Caco-2 (cell line): ENCODE measurements around the gene OR13J1. TPM values are rescaled to one million over a fixed set of nuclear protein-coding genes. Genes with fewer than 3 reads are reported as not detected.

ENCODE experiments used
- BruUV-seq: library from RNA; stranded (reverse); fragments of 400-500 nt; replicated peaks from 2 replicates; lab custom pipeline; 2021; lab: Mats Ljungman, UMichigan
- CTCF ChIA-PET: fragments of 300-600 bp; sonication (Branson Sonifier 250); formaldehyde crosslinking; loops from one replicate; lab custom pipeline; 2022; ENCODE audit warnings: antibody characterized with exemption; lab: Charles Lee
- POLR2A ChIA-PET: fragments of 300-600 bp; sonication (Branson Sonifier 250); formaldehyde crosslinking; loops from one replicate; lab custom pipeline; 2022; ENCODE audit warnings: antibody characterized with exemption; lab: Charles Lee
- DNase-seq, 2 experiments: peaks; one replicate each; pipeline versions ENCODE4 v3.0.0 to v3.0.0-alpha.2; 2020 to 2022
- H3K27me3 ChIP-seq: replicated peaks from 2 replicates; pipeline ENCODE4 v1.6.0; 2011; ENCODE audit warnings: low read length; ENCODE audit not compliant: control insufficient read depth, insufficient read depth
- H3K36me3 ChIP-seq: 2 replicates; pipeline ENCODE4 v1.5.1; 2011; ENCODE audit warnings: low read length; ENCODE audit not compliant: control insufficient read depth, insufficient read depth
- H3K4me1 ChIP-seq: fragments of 250-450 bp; sonication (Bioruptor Pico); 2 replicates; pipeline ENCODE4 v1.5.1; 2020; ENCODE audit warnings: mild to moderate bottlenecking
- H3K4me3 ChIP-seq: 2 replicates; pipeline ENCODE4 v1.5.1; 2011; ENCODE audit warnings: low read depth, mild to moderate bottlenecking, control low read depth, low read length
- H3K9me3 ChIP-seq: fragments of 250-450 bp; sonication (Bioruptor Pico); 2 replicates; pipeline ENCODE4 v1.5.1; 2020; ENCODE audit warnings: mild to moderate bottlenecking, moderate library complexity
- H3K27ac Mint-ChIP-seq: one replicate; pipeline ENCODE4 v1.8.0; 2022; ENCODE audit warnings: mixed read lengths; ENCODE audit not compliant: unreplicated experiment
- H3K27me3 Mint-ChIP-seq: one replicate; pipeline ENCODE4 v1.8.0; 2022; ENCODE audit warnings: mixed read lengths; ENCODE audit not compliant: insufficient read depth, unreplicated experiment
- H3K36me3 Mint-ChIP-seq: one replicate; pipeline ENCODE4 v1.8.0; 2022; ENCODE audit warnings: mild to moderate bottlenecking, mixed read lengths; ENCODE audit not compliant: insufficient read depth, unreplicated experiment
- H3K4me1 Mint-ChIP-seq: one replicate; pipeline ENCODE4 v1.8.0; 2022; ENCODE audit warnings: low read depth, mixed read lengths; ENCODE audit not compliant: unreplicated experiment
- H3K4me3 Mint-ChIP-seq: one replicate; pipeline ENCODE4 v1.8.0; 2022; ENCODE audit warnings: mild to moderate bottlenecking, moderate library complexity, mixed read lengths; ENCODE audit not compliant: unreplicated experiment
- H3K9me3 Mint-ChIP-seq: one replicate; pipeline ENCODE4 v1.8.0; 2022; ENCODE audit warnings: mixed read lengths; ENCODE audit not compliant: unreplicated experiment
- intact Hi-C: fragments of 100-400 bp; cut with micrococcal nuclease; formaldehyde crosslinking; loops from one replicate; pipeline ENCODE4 v1.10.0; 2022; ENCODE audit not compliant: unreplicated experiment
- total RNA-seq: library from RNA; stranded (reverse); gene quantifications from 2 replicates; pipeline ENCODE4 v1.2.3, GENCODE V29; 2022
- TF ChIP-seq, protein P1 (sequence below), 2 experiments: fragments of 200-600 bp in 1 of 2; IDR thresholded peaks; 1 replicate in 1 of 2; 2 replicates in 1 of 2; pipeline versions ENCODE4 v1.5.1 to v1.8.0; 2011 to 2022; ENCODE audit warnings: antibody characterized with exemption in 1 of 2, control low read depth in 1 of 2, inconsistent platforms in 1 of 2, low read depth in 1 of 2, low read length in 1 of 2, mild to moderate bottlenecking in 1 of 2, moderate library complexity in 1 of 2; ENCODE audit not compliant: insufficient read depth in 1 of 2, severe bottlenecking in 1 of 2, unreplicated experiment in 1 of 2

Gene OR13J1
- total RNA-seq, 1 experiment from 2014 or later: not detected

- no peak overlapping the region for H3K4me3 ChIP-seq
- no peak overlapping the region for H3K27ac Mint-ChIP-seq
- intact Hi-C loops: no loop called here
- H3K4me1 Mint-ChIP-seq: no peaks in the 10 kb centered on the region
- peaks cover 6% of the 10 kb centered on the region for H3K36me3 Mint-ChIP-seq
- no peak overlapping the region for H3K4me3 Mint-ChIP-seq
- no peaks in the 10 kb centered on the region for H3K9me3 Mint-ChIP-seq
- no TSS peak for BruUV-seq
- no peaks in the 10 kb centered on the region for H3K4me1 ChIP-seq
- DNase-seq: no peak
- ChIA-PET CTCF (interaction anchor here (0.9 kb wide), 1 partner anchor 30 kb away, joined by 3 read pairs; no protein-coding TSS in a partner anchor), POLR2A (no interaction called here)
- H3K9me3 ChIP-seq: no peaks in the 10 kb centered on the region
- TF ChIP-seq, protein P1, sequence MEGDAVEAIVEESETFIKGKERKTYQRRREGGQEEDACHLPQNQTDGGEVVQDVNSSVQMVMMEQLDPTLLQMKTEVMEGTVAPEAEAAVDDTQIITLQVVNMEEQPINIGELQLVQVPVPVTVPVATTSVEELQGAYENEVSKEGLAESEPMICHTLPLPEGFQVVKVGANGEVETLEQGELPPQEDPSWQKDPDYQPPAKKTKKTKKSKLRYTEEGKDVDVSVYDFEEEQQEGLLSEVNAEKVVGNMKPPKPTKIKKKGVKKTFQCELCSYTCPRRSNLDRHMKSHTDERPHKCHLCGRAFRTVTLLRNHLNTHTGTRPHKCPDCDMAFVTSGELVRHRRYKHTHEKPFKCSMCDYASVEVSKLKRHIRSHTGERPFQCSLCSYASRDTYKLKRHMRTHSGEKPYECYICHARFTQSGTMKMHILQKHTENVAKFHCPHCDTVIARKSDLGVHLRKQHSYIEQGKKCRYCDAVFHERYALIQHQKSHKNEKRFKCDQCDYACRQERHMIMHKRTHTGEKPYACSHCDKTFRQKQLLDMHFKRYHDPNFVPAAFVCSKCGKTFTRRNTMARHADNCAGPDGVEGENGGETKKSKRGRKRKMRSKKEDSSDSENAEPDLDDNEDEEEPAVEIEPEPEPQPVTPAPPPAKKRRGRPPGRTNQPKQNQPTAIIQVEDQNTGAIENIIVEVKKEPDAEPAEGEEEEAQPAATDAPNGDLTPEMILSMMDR (IDR thresholded peaks at IDR 0.05; ENCODE audit: insufficient read depth in 1 of 2, low read depth in 1 of 2, low read length in 1 of 2, severe bottlenecking in 1 of 2, unreplicated experiment in 1 of 2): no peak
- no peaks in the 10 kb centered on the region for H3K27me3 Mint-ChIP-seq
- no peaks in the 10 kb centered on the region for H3K36me3 ChIP-seq
- H3K27me3 ChIP-seq: no peaks in the 10 kb centered on the region
Measured at GRCh38 chr9:35820076-35820475, 50.1 kb downstream of the OR13J1 start.

Other genes with a start within 250 kb of the OR13J1 start
- gene SIT1, start 219.5 kb downstream of the OR13J1 start, total RNA-seq: not detected in 2 replicates
- gene RMRP, start 212.4 kb downstream of the OR13J1 start, total RNA-seq: 10,161 and 10,726 TPM in 2 replicates
- gene CCDC107, start 212.1 kb downstream of the OR13J1 start, total RNA-seq: 11.8 and 12.1 TPM in 2 replicates
- gene ARHGEF39, start 205.2 kb downstream of the OR13J1 start, total RNA-seq: 31.4 and 32.8 TPM in 2 replicates
- gene CA9, start 196.5 kb downstream of the OR13J1 start, total RNA-seq: not detected in 2 replicates
- 21.8 and 26.5 TPM in 2 replicates for gene TPM2, start 180.5 kb downstream of the OR13J1 start, total RNA-seq
- gene TLN1, start 138.2 kb downstream of the OR13J1 start, total RNA-seq: 147 and 165 TPM in 2 replicates
- 50.4 and 54.1 TPM in 2 replicates for gene CREB3, start 137.7 kb downstream of the OR13J1 start, total RNA-seq
- gene GBA2, start 121.2 kb downstream of the OR13J1 start, total RNA-seq: 108 and 111 TPM in 2 replicates
- 25.0 and 27.1 TPM in 2 replicates for gene RGP1, start 121.1 kb downstream of the OR13J1 start, total RNA-seq
- not detected in 2 replicates for gene MSMP, start 116.1 kb downstream of the OR13J1 start, total RNA-seq
- gene NPR2, start 78.8 kb downstream of the OR13J1 start, total RNA-seq: 40.5 and 44.1 TPM in 2 replicates
- 0.19 and 0.29 TPM in 2 replicates for gene SPAG8, start 58.1 kb downstream of the OR13J1 start, total RNA-seq
- gene HINT2, start 55.4 kb downstream of the OR13J1 start, total RNA-seq: 88.0 and 110 TPM in 2 replicates
- gene FAM221B, start 41.7 kb downstream of the OR13J1 start, total RNA-seq: not detected in 2 replicates
- gene TMEM8B, start 41.2 kb downstream of the OR13J1 start, total RNA-seq: 4.8 and 4.9 TPM in 2 replicates
- gene HRCT1, start 35.8 kb upstream of the OR13J1 start, total RNA-seq: not detected in 2 replicates
- not detected in 2 replicates for gene SPAAR, start 39.1 kb upstream of the OR13J1 start, total RNA-seq
- gene OR2S2, start 87.8 kb upstream of the OR13J1 start, total RNA-seq: not detected in 2 replicates
- 1.1 and 1.8 TPM in 2 replicates for gene RECK, start 166.5 kb upstream of the OR13J1 start, total RNA-seq